ENCODE data around the gene SPATA2.
"Not testable (repeated sequence)": the region's sequence is repeated elsewhere in the genome, so short reads cannot be mapped to it uniquely, and the experiment has no call there.

Gene SPATA2

DNA sequence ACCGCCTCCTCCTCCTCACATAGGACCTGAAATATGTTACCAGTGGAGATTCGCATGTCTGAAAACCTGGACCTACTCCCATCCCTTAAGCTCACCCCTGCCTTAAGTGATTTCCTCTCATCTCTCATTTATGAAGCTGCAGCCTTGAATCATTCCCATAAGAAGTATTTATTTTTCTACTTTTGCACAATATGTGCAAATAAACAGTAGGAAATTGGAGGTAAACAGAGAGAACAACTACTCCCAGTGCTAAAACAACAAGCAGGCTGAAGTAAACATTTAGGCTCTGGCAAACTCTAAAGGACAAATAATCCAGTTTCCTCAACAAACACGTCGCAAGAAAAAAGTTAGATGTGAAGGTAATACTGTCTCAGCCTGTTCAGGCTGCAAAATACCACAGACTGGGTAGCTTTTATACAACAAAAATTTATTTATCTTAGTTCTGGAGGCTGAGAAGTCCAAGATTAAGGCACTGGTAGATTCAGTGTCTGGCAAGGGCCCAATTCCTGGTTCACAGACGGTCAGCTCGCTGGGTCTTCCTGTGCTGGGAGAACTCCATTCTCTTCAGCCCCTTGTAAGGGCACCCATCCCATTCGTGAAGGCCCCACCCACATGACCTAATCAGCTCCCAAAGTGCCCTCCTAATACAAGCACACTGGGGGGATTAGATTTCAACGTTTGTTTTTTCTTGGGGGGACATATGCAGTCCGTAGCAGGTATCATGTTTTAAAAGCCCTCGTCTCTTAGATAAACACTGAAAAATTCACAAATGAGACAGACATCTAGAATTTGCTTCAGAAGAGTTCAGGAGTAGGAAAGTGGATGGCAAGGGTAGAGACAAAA, 15.6 kb downstream of the SPATA2 start:
- DNase-seq: no peak

GRCh38 chr20:49896204-49896603, 19.1 kb downstream of the SPATA2 start:
- no peak for DNase-seq

- not testable (repeated sequence) for DNase-seq
These were observed 19.7 kb downstream of the SPATA2 start for GRCh38 chr20:49895474-49896093.

GRCh38 chr20:49894073-49894470, 21.3 kb downstream of the SPATA2 start:
- DNase-seq: no peak

DNA sequence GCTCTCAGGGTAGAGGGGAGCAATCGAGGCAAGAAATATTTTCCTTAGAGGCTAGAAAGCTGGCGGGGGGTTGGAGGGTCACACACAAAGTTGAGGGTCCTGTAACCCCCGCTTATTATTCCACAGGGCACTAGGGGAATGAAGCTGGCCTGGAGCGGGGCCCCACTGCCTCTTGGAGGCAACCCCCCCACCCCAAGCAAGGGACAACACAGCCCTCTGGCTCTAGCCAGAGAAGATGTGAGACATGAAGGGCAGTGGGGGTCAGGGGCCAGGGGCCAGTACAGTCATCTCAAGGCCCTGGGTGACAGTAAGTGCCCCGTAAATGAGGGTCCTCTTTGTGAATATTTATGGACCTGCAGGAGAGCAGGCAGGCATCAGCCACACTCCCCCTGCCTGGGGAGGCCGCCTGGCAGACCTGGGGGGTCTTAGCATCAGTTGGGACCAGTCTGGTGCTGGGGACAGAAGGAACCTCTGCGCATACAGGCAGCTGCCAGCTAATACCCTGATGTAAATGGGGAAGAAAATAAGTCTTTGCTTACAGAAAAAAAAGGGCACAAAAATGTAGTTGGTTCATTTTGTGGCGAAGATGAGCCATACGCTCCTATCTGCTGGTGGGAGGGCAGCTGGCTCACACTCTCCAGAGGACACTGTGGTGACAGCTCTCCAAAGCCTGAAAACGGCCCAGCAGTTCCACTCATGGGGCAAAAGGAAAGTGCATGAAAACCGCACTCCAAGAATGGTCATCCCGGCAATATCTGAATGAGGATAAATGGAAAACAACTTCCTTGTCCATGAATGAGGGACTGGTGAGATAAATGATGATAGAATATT, 21.9 kb downstream of the SPATA2 start:
- no peak for DNase-seq

DNA sequence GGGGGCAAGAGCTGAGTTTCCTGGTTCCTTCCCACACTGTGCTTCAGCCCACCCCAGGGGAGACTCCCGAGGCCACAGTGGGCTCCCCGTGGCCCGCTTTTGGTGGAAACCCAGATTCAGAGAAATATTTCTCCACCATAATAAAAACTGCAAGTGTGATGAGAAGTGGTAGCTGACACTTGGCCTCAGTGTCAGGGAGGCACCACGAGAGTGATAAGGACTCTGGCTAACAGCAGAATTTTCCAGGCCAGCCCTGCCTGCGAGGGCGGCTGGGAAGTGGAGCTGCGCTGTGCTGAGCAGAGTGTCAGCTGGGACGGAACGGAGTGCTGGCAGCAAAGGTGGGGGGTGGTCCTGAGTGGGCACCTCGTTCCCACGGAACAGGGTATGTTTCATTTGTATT, 22.5 kb downstream of the SPATA2 start:
- DNase-seq: no peak

- no peak for DNase-seq
These were observed 23.1 kb downstream of the SPATA2 start for GRCh38 chr20:49892260-49892659.

DNA sequence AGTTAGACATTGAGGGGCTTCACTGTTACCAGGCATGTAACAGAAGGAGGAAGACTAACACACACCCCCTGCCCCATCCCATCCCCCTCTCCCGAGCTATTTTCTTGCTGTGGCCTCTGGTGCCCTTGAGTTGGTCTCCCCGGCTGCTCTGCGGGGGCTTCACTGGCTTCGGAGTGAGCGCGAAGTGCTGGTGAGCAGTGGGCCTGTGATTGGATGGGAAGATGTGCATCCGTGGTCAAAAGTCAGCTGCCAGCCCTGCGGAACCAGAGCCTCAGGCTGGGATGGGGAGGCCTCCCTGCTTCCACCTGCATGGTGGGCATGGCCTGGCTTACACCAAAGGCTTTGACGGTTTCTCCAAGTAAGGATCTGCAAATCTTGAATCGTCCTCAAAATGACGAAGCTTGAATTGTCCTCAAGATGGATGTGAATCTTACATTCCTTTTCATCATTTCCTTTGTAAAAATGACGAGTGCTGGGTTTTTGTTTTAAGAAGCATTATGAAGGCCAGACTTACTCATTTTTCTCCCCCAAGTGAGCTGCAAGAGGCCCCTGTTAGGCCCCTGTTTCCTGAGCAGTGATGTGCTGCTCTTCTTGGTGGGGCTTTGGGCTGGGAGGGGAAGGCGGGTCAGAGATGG, 23.7 kb downstream of the SPATA2 start:
- DNase-seq: peak; percentile 59

DNA sequence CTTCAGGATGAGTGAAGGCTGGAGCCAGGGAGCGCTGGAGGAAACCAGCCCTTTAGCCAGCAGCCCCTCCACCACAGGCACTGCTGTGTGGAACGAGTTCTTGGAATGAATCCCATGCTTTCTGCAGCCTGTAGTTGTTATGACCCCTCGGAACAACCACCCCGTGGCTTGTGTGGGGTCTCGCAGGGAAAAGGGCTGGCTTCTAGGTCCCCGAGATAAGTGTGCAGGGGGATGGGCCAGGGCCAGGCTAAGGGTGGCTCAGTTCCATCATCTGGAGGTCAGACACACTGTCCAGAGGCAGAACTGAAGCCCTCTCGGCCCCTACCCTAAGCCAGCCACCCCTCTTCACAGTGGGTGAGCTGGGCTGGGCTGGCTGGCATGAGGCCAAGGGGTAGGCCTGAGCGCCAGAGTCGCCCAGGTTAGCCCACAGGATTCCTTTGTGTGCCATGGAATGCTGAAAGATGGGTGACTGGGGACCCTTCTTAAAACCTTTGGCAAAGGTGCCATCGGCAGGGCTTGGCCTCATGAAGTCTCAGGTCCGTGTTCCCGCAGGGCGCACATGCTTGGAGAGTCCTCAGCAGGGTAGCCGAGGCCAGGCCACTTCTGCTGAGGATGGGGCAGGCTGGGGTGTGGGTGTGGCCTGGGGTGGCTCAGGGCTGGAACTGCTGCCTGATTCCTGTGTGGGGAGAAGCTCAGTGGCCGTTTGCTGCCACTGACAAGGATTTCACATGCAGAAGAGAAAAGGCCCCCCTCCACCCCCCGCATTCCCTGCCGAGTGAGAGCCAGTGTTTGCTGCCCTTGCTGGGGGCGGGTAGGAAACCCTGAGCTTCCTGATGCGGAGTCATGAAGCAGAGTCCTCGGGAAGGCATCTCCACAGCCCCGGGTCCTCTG, 24.6 kb downstream of the SPATA2 start:
- peak; percentile 50 for DNase-seq

DNA sequence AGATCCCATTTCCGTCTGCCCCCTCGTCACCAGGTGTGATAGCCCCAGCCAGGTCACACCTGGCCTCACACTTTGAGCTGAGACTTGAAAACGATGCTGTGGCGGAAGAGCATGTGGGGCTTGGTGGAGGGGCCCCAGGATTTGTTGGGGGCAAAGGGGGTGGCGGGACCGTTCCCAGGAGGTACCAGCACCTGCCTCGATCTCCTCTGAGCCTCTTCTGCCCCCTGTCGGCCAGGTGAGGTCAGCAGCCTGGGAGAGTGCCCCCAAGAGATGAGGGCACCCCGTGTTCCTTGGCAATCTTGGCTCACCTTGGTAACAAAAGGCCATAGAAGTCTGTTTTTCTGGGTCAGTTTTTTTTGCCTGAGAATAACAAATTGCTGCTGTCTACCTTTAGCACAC, 25.4 kb downstream of the SPATA2 start:
- no peak for DNase-seq

- DNase-seq: no peak
These were observed 26.1 kb downstream of the SPATA2 start for GRCh38 chr20:49889001-49889934.

GRCh38 chr20:49888212-49889000, 26.9 kb downstream of the SPATA2 start:
- DNase-seq: peak; percentile 90

DNA sequence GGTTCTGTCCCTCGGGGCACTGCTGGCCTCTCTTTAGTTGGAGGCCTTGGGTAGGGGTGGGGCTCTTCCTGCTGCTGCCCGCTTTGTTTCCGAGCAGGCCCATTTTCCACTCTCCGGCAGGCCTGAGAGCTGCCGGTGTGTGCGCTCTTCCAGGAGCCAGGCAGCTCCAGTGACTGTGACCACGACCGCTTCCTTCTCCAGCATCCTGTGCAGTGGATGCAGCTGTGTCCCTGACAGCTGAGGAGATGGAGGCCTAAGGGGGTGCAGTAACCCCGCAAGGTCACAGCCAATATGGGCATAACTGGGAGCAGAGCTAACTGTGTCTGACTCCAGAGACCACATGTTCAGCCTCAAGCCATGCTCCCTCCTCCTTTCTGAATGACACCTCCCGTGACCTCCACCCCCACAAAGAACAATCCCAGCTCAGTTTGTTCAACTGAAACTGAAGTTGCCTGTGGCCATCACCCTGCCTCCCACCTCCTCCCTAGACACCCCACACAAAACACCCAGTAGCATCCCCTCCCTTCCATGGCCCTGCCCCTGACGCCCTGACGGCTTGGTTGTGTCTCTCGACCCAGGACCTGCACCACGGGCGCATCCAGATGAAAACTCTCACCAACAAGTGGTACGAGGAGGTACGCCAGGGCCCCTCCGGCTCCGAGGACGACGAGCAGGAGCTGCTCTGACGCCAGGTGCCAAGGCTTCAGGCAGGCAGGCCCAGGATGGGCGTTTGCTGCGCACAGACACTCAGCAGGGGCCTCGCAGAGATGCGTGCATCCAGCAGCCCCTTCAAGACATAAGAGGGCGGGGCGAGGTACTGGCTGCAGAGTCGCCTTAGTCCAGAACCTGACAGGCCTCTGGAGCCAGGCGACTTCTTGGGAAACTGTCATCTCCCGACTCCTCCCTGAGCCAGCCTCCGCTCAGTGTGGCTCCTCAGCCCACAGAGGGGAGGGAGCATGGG, 27.8 kb downstream of the SPATA2 start:
- DNase-seq: peak; percentile 30

GRCh38 chr20:49886571-49887213, 28.6 kb downstream of the SPATA2 start:
- DNase-seq: no peak

- no peak for DNase-seq
These were observed 29.6 kb downstream of the SPATA2 start for GRCh38 chr20:49885558-49886332.

- DNase-seq: no peak
These were observed 32.0 kb downstream of the SPATA2 start for GRCh38 chr20:49883246-49883802.
